ENCODE results near the gene FNDC10. TPM values are rescaled to one million over a fixed set of nuclear protein-coding genes. Genes with fewer than 3 reads are reported as not detected.

Gene FNDC10
- total RNA-seq, 1 experiment from 2014 or later = 8.4 TPM

DNA sequence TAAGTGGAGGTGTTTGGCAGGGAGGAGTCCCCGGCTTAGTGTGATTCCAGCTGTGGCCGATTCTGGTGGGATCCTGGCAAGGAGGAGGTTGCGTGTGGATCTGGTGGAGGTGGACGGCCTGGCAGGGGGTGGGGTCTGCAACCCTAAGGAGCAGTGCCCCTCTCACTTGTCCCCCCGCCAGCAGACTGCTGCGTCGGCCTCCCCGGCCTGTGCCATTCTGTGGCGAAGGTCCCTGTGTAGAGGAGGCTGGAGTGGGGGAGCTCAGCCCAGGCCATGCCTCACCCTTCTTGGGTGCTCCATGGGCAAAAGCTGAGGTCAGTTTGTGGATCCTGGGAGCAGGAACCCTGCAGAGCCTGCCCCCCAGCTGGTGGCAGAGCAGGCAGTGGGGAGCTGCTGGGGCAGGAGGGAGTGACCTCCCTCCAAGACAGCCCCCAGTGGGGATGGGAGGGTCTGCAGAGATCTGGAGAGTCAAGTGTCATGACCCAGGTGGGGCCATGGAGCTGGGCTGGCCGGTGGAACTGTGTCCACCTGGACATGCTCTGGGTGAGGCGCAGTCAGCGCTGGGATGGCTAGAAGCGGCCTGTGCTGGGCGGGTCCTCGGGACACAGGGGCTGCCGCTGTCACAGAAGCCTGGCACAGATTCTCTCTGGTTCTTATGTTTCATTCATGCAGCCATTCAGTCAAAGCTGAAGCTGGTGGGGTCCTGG lies 20.7 kb upstream of the FNDC10 start:
- BruUV-seq (replicated peaks) = no TSS peak
- no peaks in the 10 kb centered on the region for H3K9me3 ChIP-seq (ENCODE audit: control insufficient read depth in 1 of 2, insufficient read depth in 1 of 2, low read depth in 1 of 2, low read length in 2 of 2)
- no peak overlapping the region for H3K27ac ChIP-seq (ENCODE audit: low read depth, low read length)
- H3K9me2 ChIP-seq (ENCODE audit: insufficient read depth) = no peaks in the 10 kb centered on the region
- intact Hi-C loops (cut with micrococcal nuclease) = no loop called here
- TF ChIP-seq, protein P1, sequence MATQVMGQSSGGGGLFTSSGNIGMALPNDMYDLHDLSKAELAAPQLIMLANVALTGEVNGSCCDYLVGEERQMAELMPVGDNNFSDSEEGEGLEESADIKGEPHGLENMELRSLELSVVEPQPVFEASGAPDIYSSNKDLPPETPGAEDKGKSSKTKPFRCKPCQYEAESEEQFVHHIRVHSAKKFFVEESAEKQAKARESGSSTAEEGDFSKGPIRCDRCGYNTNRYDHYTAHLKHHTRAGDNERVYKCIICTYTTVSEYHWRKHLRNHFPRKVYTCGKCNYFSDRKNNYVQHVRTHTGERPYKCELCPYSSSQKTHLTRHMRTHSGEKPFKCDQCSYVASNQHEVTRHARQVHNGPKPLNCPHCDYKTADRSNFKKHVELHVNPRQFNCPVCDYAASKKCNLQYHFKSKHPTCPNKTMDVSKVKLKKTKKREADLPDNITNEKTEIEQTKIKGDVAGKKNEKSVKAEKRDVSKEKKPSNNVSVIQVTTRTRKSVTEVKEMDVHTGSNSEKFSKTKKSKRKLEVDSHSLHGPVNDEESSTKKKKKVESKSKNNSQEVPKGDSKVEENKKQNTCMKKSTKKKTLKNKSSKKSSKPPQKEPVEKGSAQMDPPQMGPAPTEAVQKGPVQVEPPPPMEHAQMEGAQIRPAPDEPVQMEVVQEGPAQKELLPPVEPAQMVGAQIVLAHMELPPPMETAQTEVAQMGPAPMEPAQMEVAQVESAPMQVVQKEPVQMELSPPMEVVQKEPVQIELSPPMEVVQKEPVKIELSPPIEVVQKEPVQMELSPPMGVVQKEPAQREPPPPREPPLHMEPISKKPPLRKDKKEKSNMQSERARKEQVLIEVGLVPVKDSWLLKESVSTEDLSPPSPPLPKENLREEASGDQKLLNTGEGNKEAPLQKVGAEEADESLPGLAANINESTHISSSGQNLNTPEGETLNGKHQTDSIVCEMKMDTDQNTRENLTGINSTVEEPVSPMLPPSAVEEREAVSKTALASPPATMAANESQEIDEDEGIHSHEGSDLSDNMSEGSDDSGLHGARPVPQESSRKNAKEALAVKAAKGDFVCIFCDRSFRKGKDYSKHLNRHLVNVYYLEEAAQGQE (IDR thresholded peaks at IDR 0.05; ENCODE audit: low read depth) = no peak
- TF ChIP-seq, protein P2, sequence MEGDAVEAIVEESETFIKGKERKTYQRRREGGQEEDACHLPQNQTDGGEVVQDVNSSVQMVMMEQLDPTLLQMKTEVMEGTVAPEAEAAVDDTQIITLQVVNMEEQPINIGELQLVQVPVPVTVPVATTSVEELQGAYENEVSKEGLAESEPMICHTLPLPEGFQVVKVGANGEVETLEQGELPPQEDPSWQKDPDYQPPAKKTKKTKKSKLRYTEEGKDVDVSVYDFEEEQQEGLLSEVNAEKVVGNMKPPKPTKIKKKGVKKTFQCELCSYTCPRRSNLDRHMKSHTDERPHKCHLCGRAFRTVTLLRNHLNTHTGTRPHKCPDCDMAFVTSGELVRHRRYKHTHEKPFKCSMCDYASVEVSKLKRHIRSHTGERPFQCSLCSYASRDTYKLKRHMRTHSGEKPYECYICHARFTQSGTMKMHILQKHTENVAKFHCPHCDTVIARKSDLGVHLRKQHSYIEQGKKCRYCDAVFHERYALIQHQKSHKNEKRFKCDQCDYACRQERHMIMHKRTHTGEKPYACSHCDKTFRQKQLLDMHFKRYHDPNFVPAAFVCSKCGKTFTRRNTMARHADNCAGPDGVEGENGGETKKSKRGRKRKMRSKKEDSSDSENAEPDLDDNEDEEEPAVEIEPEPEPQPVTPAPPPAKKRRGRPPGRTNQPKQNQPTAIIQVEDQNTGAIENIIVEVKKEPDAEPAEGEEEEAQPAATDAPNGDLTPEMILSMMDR (IDR thresholded peaks at IDR 0.05 in 2 of 3, conservative IDR thresholded peaks at IDR 0.05 in 1 of 3; ENCODE audit: borderline replicate concordance in 1 of 3, insufficient read depth in 1 of 3, low read depth in 2 of 3, low read length in 2 of 3) = no peak
- TF ChIP-seq CEBPB (IDR thresholded peaks at IDR 0.05; ENCODE audit: low read depth) (no peak), JUND (IDR thresholded peaks at IDR 0.05) (no peak), TCF7L2 (IDR thresholded peaks at IDR 0.05; ENCODE audit: borderline replicate concordance, extremely low read depth, insufficient read depth, insufficient read length) (no peak), ZNF274 (IDR thresholded peaks at IDR 0.05; ENCODE audit: low read depth, low read length) (no peak), YY1 (IDR thresholded peaks at IDR 0.05; ENCODE audit: extremely low read depth, insufficient replicate concordance, low read depth, low read length) (no peak), SRF (IDR thresholded peaks at IDR 0.05; ENCODE audit: low read depth) (no peak), EZH2 (IDR thresholded peaks at IDR 0.05) (no peak), EZH2phosphoT487 (IDR thresholded peaks at IDR 0.05; ENCODE audit: borderline replicate concordance) (no peak), EGR1 (IDR thresholded peaks at IDR 0.05; ENCODE audit: low read depth) (no peak), POLR2AphosphoS5 (IDR thresholded peaks at IDR 0.05; ENCODE audit: low read depth, low read length) (no peak), SIN3A (IDR thresholded peaks at IDR 0.05; ENCODE audit: low read depth) (no peak), CBX3 (IDR thresholded peaks at IDR 0.05; ENCODE audit: low read depth) (no peak), ELF1 (IDR thresholded peaks at IDR 0.05; ENCODE audit: borderline replicate concordance, low read depth) (no peak)
- H3K27me3 ChIP-seq (ENCODE audit: insufficient read depth, low read length) = no peaks in the 10 kb centered on the region
- H3K79me2 ChIP-seq (ENCODE audit: insufficient read depth, low read length) = no peaks in the 10 kb centered on the region; the same call in 1 of the 2 replicates
- ChIA-PET CTCF (interaction anchor here (2.1 kb wide), 1 partner anchor 8 kb away, joined by 5 read pairs; no protein-coding TSS in a partner anchor), RAD21 (ENCODE audit: low non-redundant PET in 1 of 2, low total read pairs in 2 of 2, uncharacterized antibody in 2 of 2, unreplicated experiment in 2 of 2) (no interaction called here), POLR2A (no interaction called here)
- no peak overlapping the region for H3K4me3 ChIP-seq (replicated peaks in 1 of 2; ENCODE audit: low read depth in 1 of 2, low read length in 2 of 2)
- DNase-seq (ENCODE audit: low read depth, low spot score) = no peak
- H3K9ac ChIP-seq (ENCODE audit: low read length) = no peak overlapping the region
- ATAC-seq = no peak
- H3K36me3 ChIP-seq (ENCODE audit: control insufficient read depth in 1 of 2, insufficient read depth in 2 of 2, low read length in 2 of 2) = peaks cover 0 to 3% of the 10 kb centered on the region in 2 experiments; a peak in 1 of 4 replicates
- no peaks in the 10 kb centered on the region for H4K20me1 ChIP-seq (ENCODE audit: insufficient read depth)
- H3K4me1 ChIP-seq (ENCODE audit: control insufficient read depth in 1 of 2, insufficient read depth in 2 of 2, low read length in 2 of 2) = peaks cover 7 to 20% of the 10 kb centered on the region in 2 experiments; a peak in 2 of 4 replicates
- H3K4me2 ChIP-seq (ENCODE audit: low read length) = no peak overlapping the region
- H2AFZ ChIP-seq (ENCODE audit: low read depth, low read length, poor library complexity, severe bottlenecking) = no peak overlapping the region

Data from HCT116 (cell line).